GM19099 (cell line): ENCODE measurements around the gene NUBPL.

Experiments
- POLR2A ChIP-seq: IDR thresholded peaks from 3 replicates; pipeline ENCODE4 v1.6.1; 2011; ENCODE audit warnings: low read depth; ENCODE audit not compliant: insufficient read length; ENCODE audit errors: extremely low read depth

The NUBPL gene

DNA sequence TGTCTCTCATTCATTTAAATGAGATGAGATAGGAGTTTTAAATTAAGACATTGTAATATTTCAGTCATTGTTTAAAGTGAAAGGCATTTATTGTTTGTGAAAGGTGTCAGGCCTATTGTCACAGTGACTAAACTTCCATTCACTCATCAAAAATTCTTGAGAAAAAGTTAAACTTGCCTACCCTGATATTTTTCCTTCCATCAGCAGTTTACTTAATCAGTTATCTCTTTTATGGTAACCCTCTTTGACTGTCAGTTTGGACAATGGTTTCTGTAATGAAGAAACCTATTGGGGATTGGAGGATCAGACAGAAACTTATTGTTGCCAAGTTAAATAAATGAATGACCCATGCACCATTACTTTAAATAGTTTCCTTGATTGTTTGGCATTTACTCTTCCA, 241.6 kb downstream of the NUBPL start:
- TF ChIP-seq POLR2A, result no peak

DNA sequence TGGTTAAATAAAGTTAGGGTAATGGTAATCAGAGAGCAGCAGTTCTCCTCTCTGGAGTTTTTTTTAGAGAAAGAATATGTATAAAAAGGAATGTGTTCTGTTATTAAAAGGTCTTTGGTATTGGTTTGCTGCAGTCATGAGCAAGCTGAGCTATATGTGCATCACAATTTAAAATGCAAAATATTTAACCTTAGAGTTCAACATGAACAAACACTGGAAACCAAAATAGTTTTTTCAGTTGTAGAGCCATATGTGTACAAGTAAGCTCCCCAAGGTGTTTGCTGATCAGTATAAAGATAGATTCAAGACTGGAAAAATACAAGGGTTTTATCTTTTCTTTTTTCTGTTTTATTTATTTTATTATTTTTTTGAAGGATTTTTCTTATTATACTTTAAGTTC, 245.0 kb downstream of the NUBPL start:
- TF ChIP-seq POLR2A, result no peak

DNA sequence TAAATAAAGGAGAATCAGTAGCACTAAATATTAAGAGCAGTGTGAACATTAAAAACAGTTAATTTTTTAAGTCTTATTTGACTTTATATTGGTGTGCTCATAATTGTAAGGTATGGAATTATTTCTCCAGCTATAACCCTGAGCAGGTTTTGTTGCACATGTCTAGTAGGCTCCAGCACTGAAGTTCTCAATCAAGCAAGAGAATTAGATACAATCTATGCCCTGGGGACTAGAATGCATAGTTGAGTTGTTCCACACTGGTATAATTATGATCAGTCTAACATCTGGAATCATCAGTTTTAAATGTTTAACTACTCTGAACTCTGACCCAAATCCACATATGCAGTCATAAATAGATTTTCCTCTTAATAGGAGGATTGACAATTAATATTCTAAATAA, 258.1 kb downstream of the NUBPL start:
- no peak for TF ChIP-seq POLR2A

DNA sequence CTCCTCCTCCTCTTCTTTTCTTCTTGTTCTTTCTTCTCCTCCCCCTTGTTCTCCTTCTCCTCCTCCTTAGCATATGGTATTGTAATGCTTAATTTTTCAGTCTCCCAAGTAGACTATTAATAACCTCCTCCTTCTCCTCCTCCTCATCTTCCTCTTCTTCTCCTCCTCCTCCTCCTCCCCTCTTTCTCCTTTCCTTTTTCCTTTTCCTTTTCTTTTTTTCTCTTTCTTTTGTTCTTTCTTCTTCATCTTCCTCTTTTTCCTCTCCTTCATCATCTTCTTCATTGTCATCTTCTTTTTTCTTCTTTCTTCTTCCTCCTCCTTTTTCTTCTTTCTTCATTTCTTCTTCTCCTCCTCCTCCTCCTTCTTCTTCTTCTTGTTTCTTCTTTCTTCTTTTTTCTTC, 264.3 kb downstream of the NUBPL start:
- no peak for TF ChIP-seq POLR2A

DNA sequence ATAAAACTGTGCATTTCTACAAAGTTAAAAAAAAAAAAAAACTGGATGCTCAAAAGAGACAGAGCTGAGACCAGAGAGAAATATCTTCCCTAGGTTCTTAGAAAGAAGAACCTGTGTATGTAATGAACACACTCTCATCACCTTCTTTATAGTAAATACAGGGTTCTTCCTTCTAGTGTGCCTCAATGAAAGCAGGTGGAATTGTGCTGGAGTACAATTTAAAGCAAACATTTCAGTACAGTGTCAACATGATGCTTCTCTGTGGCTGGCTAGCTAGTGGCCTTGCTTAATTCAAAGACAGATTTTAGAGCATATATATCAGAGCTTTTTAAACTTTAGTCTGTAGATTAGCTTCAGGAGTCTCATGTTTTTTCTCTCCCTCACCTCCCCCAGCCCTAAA, 266.1 kb downstream of the NUBPL start:
- TF ChIP-seq POLR2A, result no peak

DNA sequence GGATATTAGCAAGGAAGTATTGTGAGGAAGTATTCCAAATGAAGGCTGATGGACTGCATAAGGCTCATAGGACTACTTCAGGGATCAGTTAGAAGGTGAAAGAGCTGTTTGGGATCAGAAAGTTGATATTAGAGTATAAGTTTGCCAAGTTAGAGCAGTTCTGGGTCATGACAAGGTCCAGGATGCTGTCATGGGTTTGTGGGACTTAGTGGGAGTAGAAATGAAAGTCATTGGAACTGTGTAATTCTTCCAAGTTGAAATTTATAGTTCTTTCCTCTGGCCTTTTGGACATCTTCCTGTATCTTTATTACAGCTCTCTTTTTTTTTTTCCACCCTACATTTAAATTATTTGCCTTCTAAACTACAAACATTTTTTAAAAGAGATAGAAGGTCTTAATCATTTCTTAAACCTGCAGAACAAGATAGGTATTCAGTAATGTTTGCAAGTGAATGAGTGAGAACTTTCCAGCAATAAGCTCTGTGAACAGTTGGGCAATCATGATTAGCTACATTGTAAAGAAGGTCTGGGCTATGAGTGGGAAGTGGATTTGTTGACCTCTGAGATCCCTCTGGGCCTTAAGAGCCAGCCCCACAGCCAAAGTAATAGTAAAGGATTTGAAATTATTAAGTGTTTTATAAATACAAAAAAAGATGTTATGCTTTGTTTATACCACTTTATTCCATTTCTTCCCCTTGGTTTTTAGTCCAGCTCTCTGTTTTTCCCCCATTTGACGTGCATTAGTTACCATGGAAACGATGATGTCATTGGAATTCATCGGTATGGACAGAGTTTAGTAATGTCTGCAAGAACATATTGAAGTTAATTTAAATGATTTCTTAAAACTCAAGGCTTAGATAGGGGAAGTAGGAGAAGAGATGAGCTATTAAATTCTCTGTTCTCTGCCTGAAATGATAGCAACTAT, 268.0 kb downstream of the NUBPL start:
- no peak for TF ChIP-seq POLR2A

DNA sequence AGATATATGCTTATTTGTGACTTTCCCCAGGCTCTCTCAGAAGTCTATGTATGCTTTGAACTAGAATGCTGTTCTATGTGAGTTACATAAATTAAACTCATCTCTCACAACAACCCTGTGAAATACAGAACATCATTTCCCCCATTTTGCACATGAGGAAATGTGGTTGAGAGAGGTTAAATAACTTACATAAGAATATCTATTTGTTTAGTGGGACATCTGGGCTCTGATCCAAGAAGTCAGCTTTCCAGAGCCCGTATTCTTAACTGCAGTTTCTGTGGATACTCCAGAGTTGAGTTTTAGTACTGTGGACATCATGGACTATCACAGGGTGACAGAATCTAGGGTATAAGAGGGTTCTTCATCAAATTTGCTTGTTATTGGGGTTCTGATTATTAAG, 273.4 kb downstream of the NUBPL start:
- no peak for TF ChIP-seq POLR2A

DNA sequence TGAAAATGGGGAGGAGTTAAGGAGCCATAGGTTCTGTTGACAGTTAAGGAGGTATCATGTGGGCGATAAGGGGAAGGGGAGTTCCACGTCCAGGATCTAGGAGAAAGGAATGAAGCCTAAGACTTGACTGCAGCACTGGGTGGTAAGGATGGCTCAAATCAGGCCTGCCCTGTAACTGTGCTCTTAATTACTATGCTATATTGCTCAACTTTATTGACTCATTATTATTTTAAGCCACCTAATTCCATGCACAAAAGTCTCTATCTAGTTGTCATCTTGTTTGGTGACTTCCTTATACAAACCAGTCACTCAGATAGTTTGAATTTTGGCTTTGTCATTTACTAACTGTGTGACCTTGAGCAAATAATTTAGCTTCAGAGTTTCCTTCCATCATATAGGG, 273.8 kb downstream of the NUBPL start:
- no peak for TF ChIP-seq POLR2A

DNA sequence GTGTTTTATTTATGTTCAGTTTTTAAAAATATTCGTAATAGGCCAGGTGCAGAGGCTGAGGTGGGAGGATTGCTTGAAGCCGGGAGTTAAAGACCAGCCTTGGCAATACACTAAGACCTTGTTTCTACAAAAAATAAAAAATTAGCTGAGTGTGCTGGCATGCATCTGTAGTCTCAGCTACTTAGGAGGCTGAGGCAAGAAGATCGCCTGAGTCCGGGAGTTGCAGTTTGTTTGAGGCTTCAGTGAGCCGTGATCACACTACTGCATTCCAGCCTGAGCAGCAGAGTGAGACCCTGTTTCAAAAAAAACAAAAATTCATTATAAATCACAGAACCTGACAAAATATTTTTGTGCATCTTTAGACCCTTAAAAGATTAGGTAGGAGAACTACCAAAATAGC, 275.8 kb downstream of the NUBPL start:
- no peak for TF ChIP-seq POLR2A

DNA sequence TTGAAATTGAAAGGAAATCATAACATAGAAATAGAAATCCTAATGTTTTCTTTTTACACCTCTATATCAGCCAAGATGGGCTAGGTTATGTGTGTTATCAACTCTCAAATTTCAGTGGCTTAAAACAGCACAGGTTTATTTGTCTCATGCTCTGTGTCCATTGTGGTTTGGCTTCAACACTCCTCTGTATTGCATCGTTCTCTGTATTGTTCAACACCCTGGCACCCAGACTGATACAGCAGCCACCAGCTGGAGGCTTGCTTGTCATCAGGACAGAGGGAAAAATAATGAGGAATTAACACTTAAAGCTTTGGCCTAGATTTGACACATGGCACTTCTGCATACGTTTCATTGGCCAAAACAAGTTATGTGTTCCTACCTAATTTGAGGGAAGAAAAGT, 281.7 kb downstream of the NUBPL start:
- no peak for TF ChIP-seq POLR2A

DNA sequence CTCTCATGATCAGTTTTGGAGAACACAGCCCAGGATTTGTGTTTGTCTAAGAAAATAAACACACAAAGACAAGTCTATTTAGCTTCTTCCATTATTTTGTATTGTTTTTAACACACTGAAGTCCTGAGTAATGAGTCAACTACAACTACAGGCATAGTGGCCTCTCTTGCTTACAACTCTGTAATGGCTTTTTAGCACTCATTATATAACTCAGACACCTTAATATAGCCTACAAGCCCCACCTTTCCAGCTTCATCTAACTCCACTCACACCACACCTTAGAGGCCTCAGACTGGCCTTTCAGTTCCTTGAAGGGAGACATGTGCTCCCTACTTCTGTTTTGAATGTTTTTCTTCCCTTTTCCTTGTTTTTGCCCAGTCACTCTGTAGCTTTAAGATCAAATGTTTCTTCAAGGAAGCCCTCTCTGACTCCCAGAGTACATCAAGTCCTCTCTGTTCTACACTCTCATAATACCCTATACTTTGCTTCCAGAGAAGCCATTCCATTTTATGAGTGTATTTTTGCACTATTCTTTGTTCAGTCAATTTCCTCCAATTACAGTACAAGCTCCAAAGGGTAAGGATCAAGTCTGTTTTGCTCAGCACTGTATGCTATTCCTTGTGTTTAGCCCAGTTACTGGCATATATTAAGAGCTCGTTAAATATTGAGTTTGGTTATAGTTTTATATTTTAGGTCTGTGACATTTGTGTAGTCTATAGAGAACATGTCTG, 282.3 kb downstream of the NUBPL start:
- no peak for TF ChIP-seq POLR2A

DNA sequence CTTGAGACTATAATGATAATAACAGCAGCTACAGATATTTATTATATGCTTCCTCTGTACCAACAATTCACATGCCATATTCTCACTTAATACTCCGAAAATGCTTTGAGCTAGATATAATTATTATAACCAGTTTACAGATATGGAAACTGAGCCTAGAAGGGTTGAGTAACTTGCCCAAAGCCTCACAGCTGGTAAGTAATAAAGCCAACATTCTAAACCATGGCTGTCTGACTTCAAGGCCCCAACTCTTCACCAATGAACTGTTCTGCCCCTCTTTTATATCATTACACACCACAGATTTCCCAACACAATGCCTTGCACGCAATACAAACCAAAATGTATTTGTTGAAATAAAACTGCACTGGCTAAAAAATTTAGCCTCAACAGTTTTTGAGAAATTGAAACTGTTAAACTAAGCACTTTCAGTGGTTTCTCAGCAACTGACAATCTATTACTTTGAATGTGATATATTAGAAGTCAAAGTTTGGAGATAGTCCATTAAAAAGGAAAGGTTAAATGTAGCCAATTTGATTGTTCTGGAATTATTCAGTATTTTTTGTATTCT, 293.4 kb downstream of the NUBPL start:
- TF ChIP-seq POLR2A, result no peak

DNA sequence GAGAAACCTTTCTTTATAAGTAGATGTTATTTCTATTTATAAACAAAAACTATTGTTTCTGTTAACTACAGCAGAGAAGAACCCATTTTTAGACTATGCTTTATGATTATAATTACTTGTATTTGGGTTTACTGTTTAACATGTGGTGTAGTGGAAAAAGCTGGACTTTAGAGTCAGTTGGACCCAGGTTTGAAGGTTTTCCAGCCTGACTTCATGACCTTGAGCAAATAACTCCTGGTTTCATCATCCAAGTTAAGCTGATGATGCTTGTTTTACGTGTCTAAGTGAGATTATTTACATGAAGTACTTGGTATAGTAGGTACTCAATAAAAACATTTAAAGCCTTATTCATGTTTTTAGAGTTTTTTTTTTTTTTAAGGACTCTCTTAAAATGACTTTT, 294.1 kb downstream of the NUBPL start:
- TF ChIP-seq POLR2A, result no peak

DNA sequence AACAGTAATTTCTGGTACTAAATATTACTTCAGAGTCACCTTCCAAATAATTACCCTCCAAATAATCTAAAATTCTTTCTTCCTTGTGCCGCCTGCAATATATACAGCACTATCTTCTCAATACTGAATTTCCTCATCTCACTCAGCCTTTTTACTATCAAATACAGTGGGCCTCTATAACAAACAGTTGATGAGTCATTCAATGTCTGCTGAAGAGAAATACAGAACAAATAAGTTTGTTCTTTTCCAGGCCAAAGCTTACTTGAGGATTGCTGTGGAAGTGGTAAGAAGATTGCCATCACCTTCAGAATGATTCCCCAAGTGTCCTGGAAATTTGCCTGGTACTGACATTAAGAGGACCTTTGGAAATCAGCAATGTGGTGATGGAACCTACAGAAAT, 297.7 kb downstream of the NUBPL start:
- TF ChIP-seq POLR2A, result no peak

DNA sequence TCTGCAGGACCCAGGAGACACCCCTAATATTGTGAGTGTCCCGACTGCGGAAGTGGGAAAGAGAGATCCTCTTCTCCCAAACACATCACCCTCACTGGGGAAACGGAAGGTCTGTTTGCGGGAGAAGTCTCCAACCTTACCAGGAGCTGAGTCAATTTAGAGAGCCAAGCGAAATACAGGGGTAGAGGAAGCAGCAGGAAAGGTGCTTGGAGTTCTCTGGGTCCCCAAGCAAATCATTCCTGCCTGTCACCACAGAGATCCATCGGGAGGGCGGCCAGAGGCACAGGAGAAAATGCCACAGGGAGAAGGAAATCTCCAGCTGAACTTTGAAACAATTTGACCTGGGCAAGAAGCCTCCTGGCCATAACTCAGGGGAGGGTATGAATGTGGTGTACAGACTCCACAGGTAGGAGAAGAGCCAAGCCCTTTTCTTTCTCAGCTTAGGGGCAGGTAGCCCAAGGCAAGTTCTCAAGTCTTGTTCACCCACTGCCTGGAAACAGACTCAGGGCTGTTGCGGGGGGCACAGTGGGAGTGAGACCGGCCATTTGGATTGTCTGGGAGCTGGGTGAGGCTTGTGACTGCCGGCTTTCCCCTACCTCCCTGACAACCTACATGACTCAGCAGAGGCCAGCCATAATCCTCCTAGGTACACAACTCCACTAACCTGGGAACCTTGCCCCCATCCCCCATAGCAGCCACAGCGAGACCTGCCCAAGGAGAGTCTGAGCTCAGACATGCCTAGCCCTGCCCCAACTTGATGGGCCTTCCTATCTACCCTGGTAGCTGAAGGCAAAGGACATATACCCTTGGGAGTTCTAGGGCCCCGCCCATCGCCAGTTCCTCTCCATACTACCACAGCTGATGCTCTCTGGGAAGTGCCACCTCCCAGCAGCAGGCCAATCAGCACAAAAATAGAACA, 304.0 kb downstream of the NUBPL start:
- no peak for TF ChIP-seq POLR2A

DNA sequence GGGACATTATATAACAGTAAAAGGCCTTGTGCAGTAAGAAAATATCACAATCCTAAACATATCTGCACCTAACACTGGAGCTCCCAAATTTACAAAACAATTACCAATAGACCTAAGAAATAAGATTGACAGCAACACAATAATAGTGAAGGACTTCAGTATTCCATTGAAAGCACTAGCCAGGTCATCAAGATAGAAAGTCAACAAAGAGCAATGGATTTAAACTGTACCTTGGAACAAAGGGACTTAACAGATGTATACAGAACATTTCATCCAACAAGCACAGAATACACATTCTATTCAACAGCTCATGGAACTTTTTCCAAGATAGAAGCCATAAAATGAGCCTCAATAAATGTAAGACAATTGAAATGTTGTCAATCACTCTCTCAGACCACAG, 306.4 kb downstream of the NUBPL start:
- no peak for TF ChIP-seq POLR2A

DNA sequence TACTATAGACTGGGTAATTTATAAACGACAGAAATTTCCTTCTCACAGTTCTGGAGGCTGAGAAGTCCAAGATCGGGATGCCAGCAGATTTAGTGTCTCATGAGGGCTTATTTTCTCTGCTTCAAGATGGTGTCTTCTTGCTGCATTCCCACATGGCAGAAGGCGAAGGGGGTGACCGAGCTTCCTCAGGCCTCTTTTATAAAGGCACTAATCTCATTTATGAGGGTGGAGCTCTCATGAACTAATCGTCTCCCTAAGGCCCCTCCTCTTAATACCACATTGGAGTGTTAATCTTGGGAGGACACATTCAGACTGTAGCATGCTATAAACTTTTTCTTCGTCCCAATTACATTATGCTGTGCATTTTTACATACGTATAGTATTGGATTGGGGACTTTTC, 315.5 kb downstream of the NUBPL start:
- no peak for TF ChIP-seq POLR2A
